Measurements from ENCODE around the gene TRMO. TPM values are rescaled to one million over a fixed set of nuclear protein-coding genes. Genes with fewer than 3 reads are reported as not detected.

The TRMO gene
- total and polyA plus RNA-seq, 2 of the 13 experiments (the other 11 are each of a cell fraction or from before 2014, with no cell fraction given), result 8.7 to 18.6 TPM

GRCh38 chr9:97875111-97875510 lies 47.2 kb downstream of the TRMO start:
- ATAC-seq (no peak), DNase-seq (ENCODE audit: low spot score) (no peak), FAIRE-seq (no peak)
- no peak for TF ChIP-seq ZNF563 (CRISPR knock-in tag; IDR thresholded peaks at IDR 0.05)
- no peak for TF ChIP-seq ZNF550 (CRISPR knock-in tag; IDR thresholded peaks at IDR 0.05; ENCODE audit: borderline replicate concordance)
- TF ChIP-seq ZNF570 (CRISPR knock-in tag; IDR thresholded peaks at IDR 0.05; ENCODE audit: borderline replicate concordance), result no peak
- no peak for TF ChIP-seq SIN3B (IDR thresholded peaks at IDR 0.05; ENCODE audit: low read length)
- no peak for TF ChIP-seq ZNF737 (CRISPR knock-in tag; IDR thresholded peaks at IDR 0.05; ENCODE audit: borderline replicate concordance)
- TF ChIP-seq IKZF5 (CRISPR knock-in tag; IDR thresholded peaks at IDR 0.05), result no peak
- no peak for TF ChIP-seq MED1 (CRISPR knock-in tag; IDR thresholded peaks at IDR 0.05)
- TF ChIP-seq ZNF225 (CRISPR knock-in tag; IDR thresholded peaks at IDR 0.05), result no peak
- TF ChIP-seq ZNF574 (CRISPR knock-in tag; IDR thresholded peaks at IDR 0.05), result no peak
- TF ChIP-seq KMT2A (CRISPR knock-in tag; IDR thresholded peaks at IDR 0.05), result no peak
- TF ChIP-seq ZNF691 (CRISPR knock-in tag; IDR thresholded peaks at IDR 0.05; ENCODE audit: borderline replicate concordance, low read depth), result no peak
- Histone ChIP-seq H2AFZ (ENCODE audit: low read length) (no peak overlapping the region), H3K9me3 (ENCODE audit: low read length) (no peaks in the 10 kb centered on the region), H4K20me1 (ENCODE audit: insufficient read depth, low read length) (no peaks in the 10 kb centered on the region), H3K4me3 (replicated peaks in 1 of 3; ENCODE audit: insufficient read depth in 1 of 3, low read depth in 2 of 3, low read length in 3 of 3) (no peak overlapping the region), H3K9ac (ENCODE audit: insufficient read depth, low read depth, low read length) (no peak overlapping the region), H3K4me2 (ENCODE audit: low read depth, low read length) (no peak overlapping the region), H3K79me2 (ENCODE audit: insufficient read depth, low read length) (no peaks in the 10 kb centered on the region), H3K27me3 (ENCODE audit: control insufficient read depth in 1 of 2, insufficient read depth in 2 of 2, low read length in 2 of 2) (0 out of 5 replicates have a peak, but pooled peaks cover 0 to 2% of the 10 kb centered on the region in 2 experiments), H3K36me3 (replicated peaks in 1 of 2; ENCODE audit: control insufficient read depth in 1 of 2, insufficient read depth in 2 of 2, low read length in 2 of 2) (no peaks in the 10 kb centered on the region), H3K27ac (ENCODE audit: extremely low read length, insufficient read depth, low read length) (no peak overlapping the region), H3K4me1 (ENCODE audit: insufficient read depth, low read length) (peaks cover 15% of the 10 kb centered on the region)
- no TSS peak for BruUV-seq (replicated peaks)
- POLR2A ChIA-PET, result no interaction called here
- CTCF ChIA-PET (ENCODE audit: low intra/inter-chr PET ratio, low total read pairs), result no interaction called here
- intact Hi-C loops (cut with micrococcal nuclease; ENCODE audit: unreplicated experiment), result no loop called here
- in situ Hi-C loops (cut with HindIII; ENCODE audit: extremely low pct_ligation_motif_present, low pct_unique_long_range_greater_than_20kb), result no loop called here
- WGBS (ENCODE audit: low lambda C conversion rate), result 10% methylated on average over 5 of the region's 5 CpGs
